H1 (cell line): ENCODE results near the gene RETNLB. TPM values are rescaled to one million over a fixed set of nuclear protein-coding genes. Genes with fewer than 3 reads are reported as not detected.

Experiments
- CTCF ChIA-PET: fragments of 300-600 bp; sonication (Branson Sonifier 250); formaldehyde crosslinking; loops from one replicate; lab custom pipeline; 2021; ENCODE audit not compliant: partially characterized antibody; lab: Charles Lee
- POLR2A ChIA-PET: fragments of 300-600 bp; sonication (Branson Sonifier 250); formaldehyde crosslinking; loops from one replicate; lab custom pipeline; 2021; ENCODE audit warnings: inconsistent platforms; ENCODE audit not compliant: partially characterized antibody; lab: Charles Lee
- DNase-seq, 2 experiments: peaks; one replicate each; pipeline versions ENCODE4 v3.0.0 to v3.0.0-alpha.2; 2010 to 2022; ENCODE audit warnings: low spot score in 2 of 2, low read depth in 1 of 2, mixed read lengths in 1 of 2
- FAIRE-seq: peaks from 2 replicates; lab custom pipeline; 2011; peaks lifted over from hg19 to GRCh38; lab: Jason Lieb, UNC
- H2AFZ ChIP-seq: 2 replicates; pipeline ENCODE4 v1.8.1; 2012; ENCODE audit warnings: low read length, inconsistent platforms
- H2AK5ac ChIP-seq: 2 replicates; pipeline ENCODE4 v1.6.1; 2013; ENCODE audit warnings: low read depth, low read length
- H2BK120ac ChIP-seq: replicated peaks from 2 replicates; pipeline ENCODE3; 2013; ENCODE audit warnings: low read depth, low read length, inconsistent platforms
- H2BK12ac ChIP-seq: 2 replicates; pipeline ENCODE4 v1.6.1; 2013; ENCODE audit warnings: low read depth, low read length
- H2BK15ac ChIP-seq: 2 replicates; pipeline ENCODE4 v1.6.1; 2013; ENCODE audit warnings: low read length
- H2BK20ac ChIP-seq: 2 replicates; pipeline ENCODE4 v1.6.1; 2013; ENCODE audit warnings: low read length
- H2BK5ac ChIP-seq: 2 replicates; pipeline ENCODE4 v1.6.1; 2013; ENCODE audit warnings: low read depth, low read length
- H3K14ac ChIP-seq: 2 replicates; pipeline ENCODE4 v1.6.1; 2013; ENCODE audit warnings: inconsistent platforms; ENCODE audit not compliant: insufficient read length
- H3K18ac ChIP-seq: 2 replicates; pipeline ENCODE4 v1.6.1; 2013; ENCODE audit warnings: low read length; ENCODE audit errors: extremely low read depth
- H3K23ac ChIP-seq: 2 replicates; pipeline ENCODE4 v1.6.1; 2013; ENCODE audit warnings: inconsistent platforms; ENCODE audit not compliant: insufficient read length
- H3K23me2 ChIP-seq: 2 replicates; pipeline ENCODE4 v1.6.1; 2013; ENCODE audit warnings: low read depth, low read length
- H3K27ac ChIP-seq: 2 replicates; pipeline ENCODE4 v1.6.1; 2011; ENCODE audit warnings: low read depth, low read length, inconsistent platforms
- H3K27me3 ChIP-seq, 4 experiments: replicated peaks in 1 of 4; 1 replicate in 1 of 4; 2 replicates in 3 of 4; pipeline versions ENCODE4 v1.6.1 to v1.8.1; 2011 to 2013; ENCODE audit warnings: low read length in 3 of 4, mild to moderate bottlenecking in 3 of 4, inconsistent platforms in 2 of 4, mixed read lengths in 2 of 4, moderate library complexity in 1 of 4; ENCODE audit not compliant: control insufficient read depth in 3 of 4, insufficient read depth in 3 of 4; ENCODE audit errors: extremely low read depth in 1 of 4
- H3K36me3 ChIP-seq, 4 experiments: 2 replicates each; pipeline versions ENCODE4 v1.6.1 to v1.8.1; 2011 to 2013; ENCODE audit warnings: mild to moderate bottlenecking in 4 of 4, low read length in 3 of 4, moderate library complexity in 2 of 4, control low read depth in 1 of 4, inconsistent platforms in 1 of 4; ENCODE audit not compliant: insufficient read depth in 4 of 4, control insufficient read depth in 2 of 4
- H3K4ac ChIP-seq: replicated peaks from 2 replicates; pipeline ENCODE3; 2013; ENCODE audit warnings: low read length, low read depth, mixed read lengths, inconsistent platforms; ENCODE audit not compliant: insufficient read length
- H3K4me1 ChIP-seq, 4 experiments: replicated peaks in 1 of 4; 1 replicate in 1 of 4; 2 replicates in 3 of 4; pipeline versions ENCODE4 v1.6.1 to v1.8.1; 2011 to 2013; ENCODE audit warnings: low read length in 3 of 4, inconsistent platforms in 2 of 4, mixed read lengths in 1 of 4; ENCODE audit not compliant: insufficient read depth in 4 of 4, control insufficient read depth in 3 of 4
- H3K4me2 ChIP-seq, 2 experiments: 2 replicates each; pipeline versions ENCODE4 v1.6.1 to v1.8.1; 2011 to 2013; ENCODE audit warnings: low read depth in 2 of 2, low read length in 2 of 2, control low read depth in 1 of 2, inconsistent platforms in 1 of 2, mild to moderate bottlenecking in 1 of 2; ENCODE audit not compliant: insufficient read depth in 1 of 2
- H3K4me3 ChIP-seq, 4 experiments: fragments of 200-600, 300-600 bp in 1 of 4; sonication (generic), shearing (Covaris generic), sonication (Bioruptor Twin) in 1 of 4; 2 replicates each; pipeline versions ENCODE4 v1.5.1 to v1.8.1; 2011 to 2016; ENCODE audit warnings: low read length in 4 of 4, low read depth in 3 of 4, control low read depth in 2 of 4, inconsistent platforms in 2 of 4, mild to moderate bottlenecking in 2 of 4, mixed read lengths in 1 of 4, moderate library complexity in 1 of 4; ENCODE audit not compliant: insufficient read depth in 2 of 4; ENCODE audit errors: extremely low read depth in 1 of 4
- H3K56ac ChIP-seq: replicated peaks from 2 replicates; pipeline ENCODE3; 2013; ENCODE audit warnings: low read depth, mild to moderate bottlenecking, mixed read lengths, low read length, inconsistent platforms; ENCODE audit not compliant: insufficient read length
- H3K79me1 ChIP-seq: 2 replicates; pipeline ENCODE4 v1.6.1; 2013; ENCODE audit warnings: low read depth, low read length, control low read depth
- H3K79me2 ChIP-seq, 2 experiments: 2 replicates each; pipeline versions ENCODE4 v1.6.1 to v1.8.1; 2012 to 2013; ENCODE audit warnings: low read length in 2 of 2, mild to moderate bottlenecking in 2 of 2, inconsistent platforms in 1 of 2; ENCODE audit not compliant: insufficient read depth in 2 of 2, control insufficient read depth in 1 of 2
- H3K9ac ChIP-seq, 4 experiments: replicated peaks in 1 of 4; 1 replicate in 1 of 4; 2 replicates in 3 of 4; pipeline versions ENCODE4 v1.6.1 to v1.8.1; 2011 to 2013; ENCODE audit warnings: low read depth in 3 of 4, low read length in 3 of 4, control low read depth in 2 of 4, mild to moderate bottlenecking in 2 of 4, moderate library complexity in 2 of 4, inconsistent platforms in 1 of 4; ENCODE audit errors: extremely low read depth in 1 of 4
- H3K9me3 ChIP-seq, 2 experiments: 2 replicates each; pipeline versions ENCODE4 v1.6.1 to v1.8.1; 2012 to 2013; ENCODE audit warnings: mild to moderate bottlenecking in 2 of 2, moderate library complexity in 2 of 2, control low read depth in 1 of 2, inconsistent platforms in 1 of 2, low read depth in 1 of 2, low read length in 1 of 2, mixed read lengths in 1 of 2; ENCODE audit not compliant: insufficient read depth in 2 of 2
- H4K20me1 ChIP-seq, 2 experiments: replicated peaks in 1 of 2; 2 replicates each; pipeline versions ENCODE3 to v1.8.1; 2011 to 2013; ENCODE audit warnings: inconsistent platforms in 2 of 2, low read length in 2 of 2, mild to moderate bottlenecking in 1 of 2; ENCODE audit not compliant: insufficient read depth in 2 of 2, control insufficient read depth in 1 of 2
- H4K5ac ChIP-seq: 2 replicates; pipeline ENCODE4 v1.6.1; 2013; ENCODE audit warnings: low read length, low read depth, mixed read lengths, inconsistent platforms; ENCODE audit not compliant: insufficient read length
- H4K8ac ChIP-seq: 2 replicates; pipeline ENCODE4 v1.8.0; 2013; ENCODE audit warnings: mild to moderate bottlenecking, moderate library complexity, low read length, inconsistent platforms; ENCODE audit not compliant: insufficient read depth; ENCODE audit errors: extremely low read depth
- H4K91ac ChIP-seq: replicated peaks from 2 replicates; pipeline ENCODE3; 2013; ENCODE audit warnings: low read length, mixed read lengths, inconsistent platforms; ENCODE audit not compliant: insufficient read length
- BCL11A ChIP-seq, 2 experiments: IDR thresholded peaks; one replicate each; pipeline ENCODE4 v1.6.1; 2011; ENCODE audit warnings: low read depth in 2 of 2, low read length in 2 of 2, mild to moderate bottlenecking in 2 of 2
- CHD1 ChIP-seq: IDR thresholded peaks from 2 replicates; pipeline ENCODE4 v1.6.1; 2012; ENCODE audit warnings: low read depth, low read length, improper control_type of control experiment
- CREB1 ChIP-seq: IDR thresholded peaks from 2 replicates; pipeline ENCODE4 v1.6.1; 2012; ENCODE audit warnings: inconsistent platforms
- NANOG ChIP-seq: IDR thresholded peaks from 2 replicates; pipeline ENCODE4 v1.6.1; 2011; ENCODE audit warnings: low read length, low read depth, mild to moderate bottlenecking, inconsistent platforms; ENCODE audit not compliant: insufficient read depth, poor library complexity, severe bottlenecking
- RNF2 ChIP-seq: fragments of 200-900, 300-1000 bp; sonication (generic); IDR thresholded peaks from 2 replicates; pipeline ENCODE4 v1.7.1; 2016; ENCODE audit warnings: borderline replicate concordance, low read depth, mild to moderate bottlenecking, antibody characterized with exemption, low read length; ENCODE audit not compliant: poor library complexity, severe bottlenecking; ENCODE audit errors: missing control alignments
- SP4 ChIP-seq: IDR thresholded peaks from 2 replicates; pipeline ENCODE4 v1.6.1; 2012; ENCODE audit warnings: low read length, inconsistent platforms
- TEAD4 ChIP-seq: IDR thresholded peaks from 2 replicates; pipeline ENCODE4 v1.6.1; 2012; ENCODE audit warnings: low read depth, low read length, inconsistent platforms, mixed read lengths
- ZNF274 ChIP-seq: IDR thresholded peaks from 2 replicates; pipeline ENCODE4 v1.7.0; 2012; ENCODE audit warnings: low read length, borderline replicate concordance; ENCODE audit errors: extremely low read depth
- WGBS, 2 experiments: shearing (Covaris generic) in 1 of 2; methylation state at CpG; one replicate each; pipeline versions ENCODE4 v1.1.6 to v1.1.7; 2013 to 2015; ENCODE audit warnings: low lambda C conversion rate in 2 of 2, mixed read lengths in 2 of 2, inconsistent platforms in 1 of 2, low coverage in 1 of 2, missing lambda C conversion rate in 1 of 2; ENCODE audit not compliant: insufficient replicate concordance in 2 of 2, insufficient coverage in 1 of 2, insufficient read length in 1 of 2; ENCODE audit errors: extremely low coverage in 1 of 2, missing lambda C conversion rate in 1 of 2; 5-methylcytosine and 5-hydroxymethylcytosine counted together
- polyA plus RNA-seq, 7 experiments: library from polyadenylated mRNA; depleted of rRNA in 3 of 7; stranded (reverse) in 5 of 7; unstranded in 2 of 7; fragments of >200 nt in 5 of 7; fragments of 200-250 nt in 2 of 7; gene quantifications; 1 replicate in 5 of 7; 2 replicates in 1 of 7; 4 replicates in 1 of 7; pipeline versions ENCODE4 v1.2.1 to v1.2.3, GENCODE V29; 2011 to 2013; ENCODE audit warnings: missing spikeins in 2 of 7, mixed read lengths in 2 of 7
- total RNA-seq: library from RNA; stranded (reverse); fragmentation: NEBNext Ultra II Directional; extraction: Animal tissue kit (Norgen Biotek cat#: 25700); gene quantifications from 2 replicates; pipeline ENCODE4 v1.2.1, GENCODE V29; 2021
- TF ChIP-seq, protein P1 (sequence below): IDR thresholded peaks from 2 replicates; pipeline ENCODE4 v1.6.1; 2012; ENCODE audit warnings: low read length, inconsistent platforms

The RETNLB gene
- total and polyA plus RNA-seq, 2 of the 8 experiments (the other 6 are each of a cell fraction or from before 2014, with no cell fraction given): not detected

DNA sequence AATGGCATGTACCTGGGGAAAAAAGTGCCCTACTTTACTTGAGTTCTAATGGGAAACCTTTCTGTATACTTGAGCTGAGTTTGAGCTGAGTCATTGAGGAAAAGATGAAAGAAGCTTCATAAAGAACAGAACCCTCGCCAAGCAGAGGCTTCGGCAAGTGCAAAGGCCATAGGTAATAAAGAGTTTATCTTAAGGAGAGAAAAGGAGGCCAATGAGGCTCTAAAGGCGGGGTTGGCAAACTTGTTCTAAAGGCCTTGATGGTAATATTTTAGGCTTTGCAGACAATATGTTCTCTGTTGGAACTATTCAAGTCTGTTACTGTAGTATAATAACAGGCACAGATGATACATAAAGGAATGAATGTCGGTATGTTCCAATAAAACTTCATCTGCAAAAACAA is 47.8 kb upstream of the RETNLB start:
- POLR2A ChIA-PET: no interaction called here
- no peak for FAIRE-seq
- no peaks in the 10 kb centered on the region for H3K27me3 ChIP-seq

More for the DNA sequence above, 47.8 kb upstream of the RETNLB start:
- Histone ChIP-seq H4K8ac (no peak overlapping the region), H2BK5ac (no peak overlapping the region), H2BK20ac (no peak overlapping the region), H4K91ac (no peak overlapping the region), H4K5ac (no peak overlapping the region), H3K4me1 (no peaks in the 10 kb centered on the region), H3K4ac (no peak overlapping the region), H3K79me2 (no peaks in the 10 kb centered on the region), H2BK120ac (no peak overlapping the region), H3K18ac (no peak overlapping the region), H3K4me2 (no peak overlapping the region), H3K56ac (no peak overlapping the region), H3K9me3 (no peaks in the 10 kb centered on the region), H3K23me2 (no peaks in the 10 kb centered on the region), H2AFZ (no peak overlapping the region), H4K20me1 (no peaks in the 10 kb centered on the region), H2BK12ac (no peak overlapping the region), H3K14ac (no peak overlapping the region), H3K23ac (no peak overlapping the region), H2BK15ac (no peak overlapping the region), H3K79me1 (no peaks in the 10 kb centered on the region), H3K36me3 (no peaks in the 10 kb centered on the region), H2AK5ac (no peak overlapping the region), H3K4me3 (no peak overlapping the region), H3K9ac (no peak overlapping the region), H3K27ac (no peak overlapping the region)
- no peak for DNase-seq
- TF ChIP-seq, protein P1, sequence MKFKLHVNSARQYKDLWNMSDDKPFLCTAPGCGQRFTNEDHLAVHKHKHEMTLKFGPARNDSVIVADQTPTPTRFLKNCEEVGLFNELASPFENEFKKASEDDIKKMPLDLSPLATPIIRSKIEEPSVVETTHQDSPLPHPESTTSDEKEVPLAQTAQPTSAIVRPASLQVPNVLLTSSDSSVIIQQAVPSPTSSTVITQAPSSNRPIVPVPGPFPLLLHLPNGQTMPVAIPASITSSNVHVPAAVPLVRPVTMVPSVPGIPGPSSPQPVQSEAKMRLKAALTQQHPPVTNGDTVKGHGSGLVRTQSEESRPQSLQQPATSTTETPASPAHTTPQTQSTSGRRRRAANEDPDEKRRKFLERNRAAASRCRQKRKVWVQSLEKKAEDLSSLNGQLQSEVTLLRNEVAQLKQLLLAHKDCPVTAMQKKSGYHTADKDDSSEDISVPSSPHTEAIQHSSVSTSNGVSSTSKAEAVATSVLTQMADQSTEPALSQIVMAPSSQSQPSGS: no peak
- TF ChIP-seq ZNF274 (no peak), NANOG (no peak), CHD1 (no peak), CREB1 (no peak), BCL11A (IDR thresholded peaks at IDR 0.05; ENCODE audit: low read depth in 2 of 2, low read length in 2 of 2) (no peak), SP4 (no peak), TEAD4 (no peak), RNF2 (no peak)
- 94% methylated on average over 4 of the region's 4 CpGs; no CpG with 5 or more reads in 1 of the 2 experiments for WGBS, 2 experiments
- CTCF ChIA-PET: interaction anchor here (0.9 kb wide), 1 partner anchor 15 kb away, joined by 3 read pairs; no protein-coding TSS in a partner anchor
